NCI-H2081 treated with DMSO at 0.1 percent for 48 hours (cell line): ENCODE data around the gene TYRP1.

Experiments
- DNase-seq: peaks from one replicate; lab custom pipeline; 2025; lab: John Stamatoyannopoulos, UW

TYRP1 gene

GRCh38 chr9:12730927-12731326, 37.7 kb downstream of the TYRP1 start:
- DNase-seq, result no peak

GRCh38 chr9:12732971-12733370, 39.8 kb downstream of the TYRP1 start:
- no peak for DNase-seq

DNA sequence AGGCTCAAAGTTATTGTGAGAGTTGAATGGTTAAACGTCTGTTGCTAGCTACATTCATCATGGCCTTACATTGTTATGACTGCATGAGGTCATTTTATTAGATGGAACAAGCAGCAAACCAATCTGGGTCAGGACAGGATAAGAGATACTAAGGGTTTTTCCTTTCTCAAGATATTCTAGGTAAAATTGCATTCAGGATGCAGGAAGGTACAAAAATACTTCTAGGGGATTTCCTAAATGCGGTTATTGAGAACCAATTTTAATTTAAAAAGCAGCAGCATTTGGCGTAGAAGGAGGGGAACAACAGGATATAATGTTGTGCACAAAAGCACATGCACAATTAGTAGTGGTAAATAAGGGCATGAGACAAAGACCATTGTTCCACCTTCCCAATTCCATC, 42.5 kb downstream of the TYRP1 start:
- DNase-seq, result no peak

DNA sequence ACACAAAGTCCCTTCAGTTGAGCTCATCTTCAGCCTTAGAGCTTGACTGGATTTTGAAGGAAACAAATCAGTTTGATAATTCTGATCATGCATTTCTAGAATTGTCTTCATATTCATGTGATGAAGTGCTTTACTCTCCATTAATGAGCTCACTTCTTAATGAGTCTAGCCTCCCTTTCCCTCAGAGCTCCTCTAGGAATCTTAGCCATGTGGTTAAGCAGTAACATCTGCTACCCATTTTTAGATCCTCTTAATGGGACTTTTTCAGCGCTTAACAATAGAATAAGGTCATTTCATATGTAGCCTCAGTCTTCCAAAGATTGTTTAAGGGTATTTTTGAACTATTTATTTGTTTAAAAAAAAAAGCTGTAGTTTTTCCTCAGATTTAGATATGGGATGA, 44.7 kb downstream of the TYRP1 start:
- no peak for DNase-seq

GRCh38 chr9:12739014-12739652, 45.9 kb downstream of the TYRP1 start:
- no peak for DNase-seq

GRCh38 chr9:12740845-12741244, 47.7 kb downstream of the TYRP1 start:
- no peak for DNase-seq

GRCh38 chr9:12748016-12748415, 54.8 kb downstream of the TYRP1 start:
- no peak for DNase-seq

DNA sequence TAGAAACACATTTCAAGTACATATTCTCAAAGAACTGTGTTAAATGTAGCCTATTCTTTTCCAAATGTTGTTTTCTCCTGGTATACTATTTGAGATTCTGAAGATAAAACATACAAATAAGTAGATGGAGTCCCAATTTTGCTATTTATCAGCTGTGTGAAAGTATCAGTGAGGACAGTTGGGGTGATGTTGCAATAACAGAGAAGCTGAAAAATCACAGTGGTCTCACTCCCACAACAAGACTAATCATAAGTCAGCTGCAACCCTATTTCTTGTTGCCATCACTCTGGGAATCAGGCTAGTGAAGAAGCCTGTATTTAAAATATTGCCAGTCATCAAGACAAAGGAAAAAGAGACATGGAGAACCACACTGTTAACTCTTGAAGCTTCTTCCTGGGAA, 55.8 kb downstream of the TYRP1 start:
- no peak for DNase-seq

DNA sequence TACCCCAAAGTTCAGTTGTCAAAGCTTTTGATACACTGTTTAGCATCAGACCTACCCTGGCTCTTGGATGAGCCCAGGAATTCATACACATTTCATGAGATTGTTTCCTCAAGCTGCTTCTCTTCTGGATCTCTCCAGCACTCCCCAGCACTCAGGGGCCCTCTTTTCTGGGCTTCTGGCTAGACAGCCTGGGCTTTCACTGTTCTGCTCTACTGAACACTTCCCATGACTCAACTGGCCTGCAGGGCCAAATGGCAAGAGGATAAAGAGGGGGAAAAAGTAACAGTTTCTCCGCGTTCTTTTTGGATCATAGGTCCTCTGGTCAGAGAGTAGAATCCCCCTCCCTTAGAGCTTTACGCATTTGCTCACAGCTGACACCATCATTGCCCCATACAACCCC, 60.7 kb downstream of the TYRP1 start:
- no peak for DNase-seq

- no peak for DNase-seq
These were observed 66.6 kb downstream of the TYRP1 start for GRCh38 chr9:12759761-12760160.
